GM21619 (cell line): Measurements from ENCODE around the gene SYNRG.

Experiments used
- ATAC-seq: cut with Tn5 transposase; IDR thresholded peaks from one replicate; pipeline ENCODE4 v1.9.1; 2021; ENCODE audit not compliant: unreplicated experiment

Gene SYNRG

DNA sequence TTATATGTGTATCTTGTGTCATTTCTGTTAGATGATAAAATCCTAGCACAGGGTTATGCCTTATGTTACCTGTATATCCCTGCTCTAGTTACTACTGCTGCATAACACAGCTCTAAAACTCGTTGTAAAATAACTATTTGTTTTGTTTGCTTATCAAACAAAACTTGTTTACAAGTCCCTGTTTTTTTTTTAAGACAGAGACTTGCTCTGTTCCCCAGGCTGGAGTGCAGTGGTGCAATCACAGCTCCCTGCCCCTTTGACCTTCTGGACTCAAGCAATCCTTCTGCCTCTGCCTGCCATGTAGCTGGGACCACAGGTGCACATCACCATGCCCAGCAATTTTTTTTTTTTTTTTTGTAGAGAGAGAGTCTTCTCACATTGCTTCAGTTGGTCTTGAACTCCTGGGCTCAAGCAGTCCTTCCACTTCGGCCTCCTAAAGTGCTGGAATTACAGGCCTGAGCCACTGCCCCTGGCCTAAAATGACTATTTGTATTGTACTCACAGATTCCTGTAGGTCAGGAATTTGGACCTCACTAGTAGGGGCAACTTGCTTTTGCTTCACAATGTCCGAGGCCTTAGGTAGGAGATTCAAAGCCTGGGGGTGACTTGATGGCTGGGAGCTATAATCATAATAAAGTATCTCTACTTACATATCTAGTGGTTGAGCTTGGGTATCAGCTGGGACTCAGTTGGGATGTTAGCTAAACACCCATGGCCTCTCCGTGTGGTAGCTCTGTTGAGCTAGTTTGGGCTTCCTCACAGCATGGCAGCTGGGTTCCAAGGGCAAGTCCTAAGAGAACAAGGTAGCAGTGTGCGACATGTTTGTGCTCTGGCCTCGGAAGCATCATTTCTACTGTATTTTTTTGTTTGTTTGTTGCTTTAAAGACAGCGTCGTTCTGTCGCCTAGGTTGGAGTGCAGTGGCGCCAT is 106.9 kb downstream of the SYNRG start:
- no peak for ATAC-seq

- ATAC-seq = no peak
Measured at GRCh38 chr17:37500378-37500777, 108.8 kb downstream of the SYNRG start.

DNA sequence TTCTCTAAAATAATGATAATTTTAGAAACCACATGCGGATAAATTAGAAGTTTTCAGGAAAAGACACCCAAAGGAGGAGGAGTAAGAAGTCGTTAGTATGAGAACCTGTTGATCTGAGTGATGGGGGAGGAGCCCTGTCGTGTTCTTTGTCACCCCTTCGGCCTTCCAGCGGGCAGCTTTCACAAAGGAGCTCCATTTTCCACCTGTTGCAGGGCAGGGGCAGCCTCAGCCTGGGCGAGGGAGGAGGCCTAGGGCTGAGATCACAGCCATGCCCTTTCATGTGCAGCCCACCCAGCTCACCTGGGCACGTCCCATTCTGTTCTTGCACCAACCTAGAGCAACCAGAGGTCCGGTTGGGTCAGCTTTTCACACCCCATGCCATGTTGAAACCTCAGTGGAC is 114.2 kb downstream of the SYNRG start:
- ATAC-seq = no peak

GRCh38 chr17:37494401-37494831 is 114.8 kb downstream of the SYNRG start:
- ATAC-seq = no peak

GRCh38 chr17:37493249-37494027 is 115.8 kb downstream of the SYNRG start:
- no peak for ATAC-seq

DNA sequence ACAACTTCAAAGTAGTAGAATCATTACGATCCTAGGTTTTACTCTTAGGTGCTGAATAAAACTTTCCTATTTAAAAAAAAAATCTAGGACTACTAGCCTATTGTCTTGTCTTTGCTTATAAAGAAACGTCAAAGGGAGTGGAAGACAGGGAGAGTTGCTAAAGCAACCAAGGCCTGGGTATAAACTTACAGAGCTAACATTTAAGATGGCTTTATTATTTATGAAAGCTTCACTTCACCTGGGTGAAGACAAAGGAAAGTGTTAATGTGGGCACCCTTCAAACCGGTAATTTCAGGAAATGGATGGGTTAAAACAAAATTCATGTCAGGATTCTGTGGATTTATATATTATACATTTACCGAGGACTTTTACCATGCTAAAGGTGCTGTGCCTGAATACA is 117.1 kb downstream of the SYNRG start:
- ATAC-seq = no peak

DNA sequence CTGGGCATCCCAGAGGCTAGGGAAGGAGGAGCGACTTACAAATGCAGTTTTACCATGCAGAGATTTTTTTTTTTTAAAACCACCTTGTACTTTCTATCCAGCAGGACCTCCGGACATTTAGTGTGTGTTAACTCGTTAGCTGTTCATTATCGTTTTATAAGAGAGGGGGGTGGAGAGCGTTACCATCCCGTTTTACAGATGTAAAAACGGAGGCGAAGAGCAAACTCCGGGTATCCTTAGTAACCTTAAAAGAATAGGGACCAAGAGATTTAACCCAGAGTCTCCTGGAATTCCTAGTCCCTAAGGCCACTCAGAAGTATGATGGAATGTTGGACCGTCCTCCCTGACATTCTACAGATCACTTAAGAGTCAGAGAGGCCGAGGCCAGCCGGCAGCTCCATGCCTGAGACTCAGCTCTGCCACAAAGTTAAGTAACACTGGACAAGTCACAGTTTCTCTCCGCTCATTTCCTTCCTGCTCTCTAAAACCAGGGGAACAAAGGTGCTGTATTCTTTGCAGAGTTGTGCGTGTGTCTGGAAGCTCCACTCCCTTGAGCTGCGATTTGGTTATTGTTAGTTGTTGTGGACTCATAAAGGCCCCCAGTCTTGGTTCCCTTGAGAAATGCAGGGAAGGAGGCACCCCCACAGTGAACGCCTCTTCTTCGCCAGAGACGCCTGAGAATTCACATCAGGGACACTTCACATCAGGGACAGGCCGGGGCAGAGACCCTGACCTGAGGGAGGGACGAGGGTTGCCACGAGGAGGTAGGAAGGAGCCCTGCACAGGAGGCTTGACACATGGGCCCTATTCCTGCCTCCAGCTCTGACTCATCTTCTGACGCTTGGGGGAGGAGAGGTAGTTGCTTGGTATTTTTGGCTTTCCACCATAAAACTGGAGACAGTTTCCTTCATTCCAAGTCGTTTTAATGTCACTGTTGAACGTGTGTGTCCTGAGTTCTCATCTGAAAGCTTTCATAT is 118.3 kb downstream of the SYNRG start:
- ATAC-seq = no peak

- ATAC-seq = peak; percentile 41
Measured at GRCh38 chr17:37490022-37490587, 119.1 kb downstream of the SYNRG start.

DNA sequence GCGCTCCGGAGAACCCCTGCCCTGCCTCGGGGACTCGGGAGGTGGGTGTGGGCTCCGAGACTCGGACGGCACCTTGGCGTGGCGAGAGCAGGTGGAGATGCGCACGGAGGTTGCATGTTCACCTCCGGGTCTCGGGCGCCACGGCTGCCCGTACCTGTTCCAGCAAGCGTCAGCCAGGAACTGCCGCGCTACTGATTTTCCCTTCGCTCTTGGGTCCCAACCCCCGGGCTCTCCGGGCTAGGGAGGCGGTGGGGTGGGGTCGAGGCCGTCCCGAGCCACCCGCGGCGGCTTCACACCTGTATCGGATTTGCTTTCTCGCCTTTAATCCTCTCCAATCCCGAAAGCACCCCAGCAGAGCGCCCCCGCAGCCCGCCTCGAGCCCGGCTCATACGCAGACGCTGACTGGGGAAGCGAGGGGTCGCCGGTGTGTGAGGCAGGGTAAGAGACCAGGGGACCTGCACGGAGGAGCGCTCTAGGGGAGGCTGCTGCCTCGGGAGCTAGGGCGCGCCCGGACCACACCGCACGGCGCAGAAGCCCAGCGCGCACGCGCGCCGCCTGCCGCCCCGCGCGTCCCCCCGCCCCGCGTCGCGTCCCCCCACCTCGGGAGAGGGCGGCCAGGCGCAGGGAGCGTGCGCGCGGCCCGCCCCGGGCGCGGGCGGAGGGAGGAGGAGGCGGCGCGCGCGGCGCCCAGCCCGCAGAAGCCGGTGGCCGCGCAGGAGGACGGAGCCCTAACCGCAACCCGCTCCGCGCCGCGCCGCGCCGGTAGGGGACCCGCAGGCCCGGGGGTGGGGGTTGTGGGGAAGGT is 119.8 kb downstream of the SYNRG start, which contains the start of gene DUSP14:
Gene DUSP14 (plus strand): TSS at position 695 of the 805 bp plus-strand sequence. CDS start 22,382 bp downstream, outside the sequence.
- ATAC-seq = peak; percentile 51

DNA sequence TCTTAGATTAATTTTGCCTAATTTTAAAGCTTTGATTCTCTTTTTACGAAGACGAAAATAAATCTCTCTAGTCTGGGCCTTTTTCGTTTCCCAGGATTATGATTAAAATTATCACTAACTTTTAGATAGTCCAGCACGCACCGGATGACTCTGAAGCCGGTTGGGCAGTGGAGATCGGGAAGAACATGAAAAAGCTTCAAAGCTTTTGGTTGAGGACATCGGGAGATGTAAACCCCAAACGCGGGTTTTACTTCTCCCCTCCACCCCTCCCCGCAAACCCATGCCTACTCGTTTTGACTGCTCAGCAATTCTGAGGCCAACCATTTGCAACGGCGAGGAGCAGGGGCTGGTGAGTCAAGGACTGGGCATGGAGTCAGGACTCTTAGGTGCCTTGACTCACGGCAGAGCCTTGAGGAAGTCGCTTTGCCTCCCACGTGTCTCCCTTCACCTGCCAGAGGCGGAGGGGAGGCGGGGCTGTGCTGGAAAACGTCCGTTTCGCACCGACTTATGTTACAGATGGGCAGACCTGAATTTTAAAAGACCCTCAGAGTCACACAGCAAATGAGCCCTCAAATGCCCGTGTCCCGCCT is 120.5 kb downstream of the SYNRG start:
- ATAC-seq = no peak

DNA sequence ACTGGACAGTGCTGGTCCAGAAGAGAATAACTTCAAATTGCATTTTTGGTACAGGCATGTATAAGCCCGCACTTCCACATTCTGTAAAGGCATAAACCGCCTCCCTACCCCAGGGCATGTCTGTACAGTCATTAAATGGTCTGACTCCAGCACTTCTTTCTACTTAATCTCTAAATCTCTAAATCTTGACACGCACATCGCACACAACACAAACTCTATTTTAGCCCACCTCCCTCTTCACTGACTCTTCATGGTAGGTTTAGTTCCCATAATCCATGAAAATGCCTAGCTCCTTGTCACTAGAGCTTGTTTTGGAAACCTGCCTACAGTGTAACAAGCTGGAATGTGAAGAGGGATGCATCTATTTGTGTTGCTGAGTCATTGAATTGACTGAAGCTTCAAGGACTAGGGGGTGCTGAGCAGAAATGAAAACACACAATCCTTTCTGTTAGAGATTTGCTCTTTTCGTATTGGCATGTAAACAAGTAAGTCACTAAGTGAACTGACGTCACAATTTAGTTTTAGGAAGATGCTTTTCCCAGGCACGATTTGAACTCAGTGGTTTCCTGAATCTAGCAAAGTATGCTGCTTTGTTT is 121.1 kb downstream of the SYNRG start:
- no peak for ATAC-seq

DNA sequence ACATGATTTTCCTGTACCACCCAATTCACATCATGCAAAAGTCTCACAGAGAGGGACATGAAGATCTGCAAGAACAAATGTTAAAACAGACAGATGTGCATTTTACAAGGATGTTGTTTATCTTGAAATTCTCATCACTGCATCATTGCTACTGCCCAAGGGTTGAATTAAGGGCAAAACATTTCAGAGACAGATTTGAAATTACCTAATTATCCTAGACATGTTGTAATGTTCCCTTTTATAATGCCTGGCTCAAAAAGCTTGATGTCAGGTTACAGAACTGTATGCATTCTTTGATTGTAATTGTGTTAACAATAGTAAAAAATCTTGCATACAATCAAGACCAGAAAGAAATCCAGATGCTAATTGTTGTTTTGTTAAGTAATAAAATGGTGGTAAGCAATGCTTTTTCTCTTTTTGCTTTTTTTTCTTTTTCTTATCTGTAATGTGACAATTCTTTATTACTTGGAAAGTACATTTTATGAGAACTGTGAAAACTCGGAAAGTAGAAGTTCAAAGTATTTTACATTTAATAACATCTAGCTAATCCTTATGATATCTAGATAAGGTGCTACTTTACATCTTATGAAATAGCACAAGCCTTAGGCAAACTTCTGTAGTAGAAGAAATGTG is 123.2 kb downstream of the SYNRG start:
- ATAC-seq = no peak

DNA sequence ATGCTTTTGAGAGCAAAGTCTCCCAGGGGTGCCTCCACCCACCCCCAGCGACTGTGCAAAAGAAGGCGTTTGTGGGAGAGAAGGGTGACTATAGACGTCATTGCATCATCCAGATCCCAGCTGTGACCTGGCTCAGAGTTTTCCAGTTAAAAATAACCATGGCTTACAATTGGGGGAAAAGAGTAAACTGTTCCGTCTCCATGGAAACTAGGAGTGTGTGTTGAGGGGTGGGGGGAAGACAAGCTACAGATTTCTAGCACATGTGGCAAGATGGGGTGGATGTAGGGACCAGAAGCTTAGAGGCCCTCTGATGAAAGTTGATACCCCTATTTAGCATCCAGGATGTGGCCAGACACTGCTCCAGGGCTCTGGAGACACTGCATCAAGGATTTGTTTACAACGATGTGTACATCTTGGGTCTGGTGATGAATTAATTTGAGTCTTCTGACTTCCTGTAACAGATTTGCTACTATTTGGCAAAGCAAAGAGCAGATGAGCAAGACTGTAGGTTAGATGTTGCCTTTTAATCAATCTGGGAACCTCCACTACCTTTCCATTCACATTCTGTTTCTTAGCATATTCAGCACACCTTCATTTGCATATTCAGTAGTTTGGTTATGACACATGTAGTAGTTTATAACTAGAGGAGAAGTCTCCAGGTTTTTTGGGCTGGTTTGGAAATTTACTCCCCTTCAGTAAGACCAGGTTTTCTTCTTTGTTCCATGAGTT is 125.7 kb downstream of the SYNRG start:
- no peak for ATAC-seq

DNA sequence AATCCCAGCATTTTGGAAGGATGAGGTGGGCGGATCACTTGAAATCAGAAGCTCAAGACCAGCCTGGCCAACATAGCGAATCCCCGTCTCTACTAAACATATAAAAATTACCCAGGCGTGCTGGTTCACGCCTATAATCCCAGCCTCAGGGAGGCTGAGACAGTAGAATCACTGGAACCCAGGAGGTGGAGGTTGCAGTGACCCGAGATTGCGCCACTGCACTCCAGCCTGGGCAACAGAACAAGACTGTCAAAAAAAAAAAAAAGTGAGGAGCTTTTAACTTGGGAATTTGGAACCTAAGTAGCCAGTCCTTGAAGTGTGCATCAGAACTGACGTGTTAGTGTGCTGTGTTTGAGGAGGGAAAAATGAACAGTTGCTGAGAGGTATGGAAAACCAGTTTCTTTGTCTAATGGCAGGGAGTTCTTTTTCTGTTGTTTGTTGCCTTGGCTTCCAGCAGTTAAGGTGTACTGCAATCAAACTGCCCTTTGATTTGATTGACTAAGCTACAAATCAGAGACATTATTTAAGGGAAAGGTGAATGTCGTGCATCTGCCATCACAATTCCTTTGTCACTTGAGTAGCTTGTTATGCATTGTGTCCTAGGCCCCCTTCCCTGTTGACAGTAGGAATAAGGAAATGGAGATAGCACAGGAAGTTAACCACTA is 128.1 kb downstream of the SYNRG start:
- no peak for ATAC-seq

DNA sequence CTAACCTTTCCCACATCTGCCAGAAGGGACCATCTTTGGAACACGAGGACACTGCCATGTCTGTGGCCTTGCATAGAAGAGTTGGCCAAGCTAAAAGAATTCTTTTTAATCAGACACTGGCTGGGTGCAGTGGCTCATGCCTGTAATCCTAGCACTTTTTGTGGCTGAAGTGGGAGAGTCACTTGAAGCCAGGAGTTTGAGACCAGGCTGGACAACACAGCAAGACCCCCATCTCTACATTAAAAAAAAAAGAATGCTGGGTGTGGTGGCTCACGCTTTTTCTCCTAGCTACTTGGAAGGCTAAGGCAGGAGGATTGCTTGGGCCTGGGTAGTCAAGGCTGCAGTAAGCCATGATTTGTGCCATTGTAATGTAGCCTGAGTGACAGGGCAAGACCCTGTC is 128.8 kb downstream of the SYNRG start:
- no peak for ATAC-seq

DNA sequence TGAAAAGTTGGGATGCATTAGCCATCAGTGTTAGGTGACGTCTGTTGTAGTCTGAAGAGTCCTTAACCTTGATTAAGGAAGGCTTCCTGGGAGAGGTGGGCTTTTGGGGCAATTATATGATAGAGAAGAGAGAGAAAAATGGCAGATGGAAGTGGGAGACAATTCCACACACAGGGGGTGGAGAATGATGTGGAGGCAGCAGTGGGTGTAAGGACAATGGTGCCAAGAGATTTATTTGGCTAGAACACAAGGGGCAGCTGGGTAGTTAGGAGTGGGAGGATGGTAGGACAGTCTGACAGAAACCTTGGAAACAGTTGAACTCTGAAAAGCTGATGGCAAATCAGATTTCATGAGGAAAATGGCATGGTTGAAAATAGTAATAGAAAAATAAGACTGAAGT is 130.2 kb downstream of the SYNRG start:
- no peak for ATAC-seq

- no peak for ATAC-seq
Measured at GRCh38 chr17:37478187-37478586, 131.0 kb downstream of the SYNRG start.
